ENCODE measurements around the gene BCAS3. TPM values are rescaled to one million over a fixed set of nuclear protein-coding genes. Genes with fewer than 3 reads are reported as not detected.

BCAS3 gene
- total RNA-seq, 4 donors from 2014 or later, result 13.0 to 27.8 (median 20.7) TPM

GRCh38 chr17:61394630-61395408, 717.2 kb downstream of the BCAS3 start:
- Histone ChIP-seq H3K27ac (peak overlapping the region; percentile 79 to 92 (median 87)), H3K36me3 (no peaks in the 10 kb centered on the region), H3K9me3 (no peaks in the 10 kb centered on the region), H3K4me3 (peak overlapping the region in 1 of 4 donors; percentile 81), H3K27me3 (peaks cover 26 to 54% (median 33%) of the 10 kb centered on the region in 4 donors), H3K4me1 (peaks cover 30 to 52% (median 38%) of the 10 kb centered on the region in 3 donors)
- no peak for TF ChIP-seq POLR2A (IDR thresholded peaks at IDR 0.05)
- intact Hi-C loops (cut with DNase I), result loop anchor here (5.0 kb wide), 1 partner anchor 393 kb away; no protein-coding TSS in a partner anchor
- no peak for DNase-seq
- 74 to 80% methylated on average over 8 to 9 of the region's 10 CpGs for WGBS, 2 donors

DNA sequence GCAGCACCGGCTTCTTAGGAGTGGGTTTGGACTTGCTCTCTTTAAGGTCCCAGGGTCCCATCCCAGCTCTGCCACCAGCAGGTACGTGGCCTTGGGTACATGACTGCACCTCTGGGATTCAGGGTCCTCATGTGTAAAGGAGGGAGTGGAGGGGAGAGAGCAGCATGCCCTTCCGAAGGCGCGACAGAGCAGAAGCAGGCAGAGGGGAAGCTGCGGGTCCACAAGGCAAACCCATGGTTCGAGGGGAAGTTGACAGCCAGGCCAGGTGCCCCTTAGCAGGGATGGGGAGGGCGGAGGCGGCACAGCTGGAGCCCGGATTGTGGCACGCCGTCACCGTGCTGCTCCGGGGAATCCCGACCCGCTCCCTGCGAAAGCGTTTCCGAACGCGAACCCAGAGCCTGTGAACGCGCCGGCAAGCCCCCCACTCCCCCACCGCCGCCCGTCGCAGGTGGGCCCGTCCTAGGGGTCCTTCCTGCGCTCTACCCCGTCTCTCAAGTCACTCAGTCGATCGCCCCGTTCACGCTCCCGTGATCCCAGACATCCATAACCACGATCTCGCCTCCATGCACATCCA, 717.8 kb downstream of the BCAS3 start:
- 68% methylated on average over 15 of the region's 38 CpGs; no CpG with 5 or more reads in 1 of the 2 donors for WGBS, 2 donors
- H3K27me3 ChIP-seq, result peaks cover 26 to 60% (median 34%) of the 10 kb centered on the region in 4 donors
- H3K4me3 ChIP-seq, result peak overlapping the region in 3 of 4 donors; percentile 53 to 81 (median 53)
- DNase-seq, result no peak
- no peak for TF ChIP-seq POLR2A (IDR thresholded peaks at IDR 0.05)
- TF ChIP-seq, protein P1, sequence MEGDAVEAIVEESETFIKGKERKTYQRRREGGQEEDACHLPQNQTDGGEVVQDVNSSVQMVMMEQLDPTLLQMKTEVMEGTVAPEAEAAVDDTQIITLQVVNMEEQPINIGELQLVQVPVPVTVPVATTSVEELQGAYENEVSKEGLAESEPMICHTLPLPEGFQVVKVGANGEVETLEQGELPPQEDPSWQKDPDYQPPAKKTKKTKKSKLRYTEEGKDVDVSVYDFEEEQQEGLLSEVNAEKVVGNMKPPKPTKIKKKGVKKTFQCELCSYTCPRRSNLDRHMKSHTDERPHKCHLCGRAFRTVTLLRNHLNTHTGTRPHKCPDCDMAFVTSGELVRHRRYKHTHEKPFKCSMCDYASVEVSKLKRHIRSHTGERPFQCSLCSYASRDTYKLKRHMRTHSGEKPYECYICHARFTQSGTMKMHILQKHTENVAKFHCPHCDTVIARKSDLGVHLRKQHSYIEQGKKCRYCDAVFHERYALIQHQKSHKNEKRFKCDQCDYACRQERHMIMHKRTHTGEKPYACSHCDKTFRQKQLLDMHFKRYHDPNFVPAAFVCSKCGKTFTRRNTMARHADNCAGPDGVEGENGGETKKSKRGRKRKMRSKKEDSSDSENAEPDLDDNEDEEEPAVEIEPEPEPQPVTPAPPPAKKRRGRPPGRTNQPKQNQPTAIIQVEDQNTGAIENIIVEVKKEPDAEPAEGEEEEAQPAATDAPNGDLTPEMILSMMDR (IDR thresholded peaks at IDR 0.05), result no peak
- H3K9me3 ChIP-seq, result no peaks in the 10 kb centered on the region
- H3K27ac ChIP-seq, result peak overlapping the region; percentile 79 to 92 (median 87)
- H3K4me1 ChIP-seq, result peaks cover 25 to 49% (median 42%) of the 10 kb centered on the region in 3 donors
- intact Hi-C loops (cut with DNase I), result loop anchor here (5.0 kb wide), 1 partner anchor 393 kb away; no protein-coding TSS in a partner anchor
- H3K36me3 ChIP-seq, result no peaks in the 10 kb centered on the region

- Histone ChIP-seq H3K36me3 (no peaks in the 10 kb centered on the region), H3K27me3 (peaks cover 26 to 66% (median 40%) of the 10 kb centered on the region in 4 donors), H3K4me1 (peaks cover 30 to 53% (median 46%) of the 10 kb centered on the region in 3 donors), H3K9me3 (no peaks in the 10 kb centered on the region), H3K27ac (peak overlapping the region; percentile 79 to 92 (median 87)), H3K4me3 (peak overlapping the region; percentile 38 to 81 (median 53))
- WGBS, 2 donors, result 4% methylated on average over 5 of the region's 63 CpGs; no CpG with 5 or more reads in 1 of the 2 donors
- intact Hi-C loops (cut with DNase I), result loop anchor here (5.0 kb wide), 1 partner anchor 394 kb away; no protein-coding TSS in a partner anchor
- TF ChIP-seq, protein P1 (IDR thresholded peaks at IDR 0.05), result no peak
- TF ChIP-seq POLR2A (IDR thresholded peaks at IDR 0.05), result no peak
- no peak for DNase-seq
Observed at GRCh38 chr17:61395983-61396585, 718.4 kb downstream of the BCAS3 start.

GRCh38 chr17:61396586-61397085, 719.0 kb downstream of the BCAS3 start:
- Histone ChIP-seq H3K4me3 (peak overlapping the region; percentile 38 to 81 (median 53)), H3K9me3 (no peaks in the 10 kb centered on the region), H3K27ac (peak overlapping the region; percentile 79 to 92 (median 87)), H3K4me1 (peaks cover 30 to 58% (median 46%) of the 10 kb centered on the region in 3 donors), H3K27me3 (peaks cover 29 to 72% (median 45%) of the 10 kb centered on the region in 4 donors), H3K36me3 (no peaks in the 10 kb centered on the region)
- no CpG with 5 or more reads among the region's 46 CpGs for WGBS, 2 donors
- no peak for DNase-seq
- TF ChIP-seq, protein P1 (IDR thresholded peaks at IDR 0.05), result no peak
- no peak for TF ChIP-seq POLR2A (IDR thresholded peaks at IDR 0.05)
- intact Hi-C loops (cut with DNase I), result loop anchor here (5.0 kb wide), 1 partner anchor 394 kb away; no protein-coding TSS in a partner anchor
